CD4-positive, alpha-beta T cell treated with Interferon alpha-2 for 1 hour (primary cell): Measurements from ENCODE around the gene TMEM145.
A peak's percentile ranks its signal among the peaks of the same experiment; 100 is the strongest.
"Not testable (repeated sequence)": the region's sequence is repeated elsewhere in the genome, so short reads cannot be mapped to it uniquely, and the experiment has no call there.

Source experiments
- DNase-seq, 2 donors: peaks; one replicate each; pipeline ENCODE4 v3.0.0-alpha.2; 2020 to 2022

The TMEM145 gene

GRCh38 chr19:42313096-42313839, at the start of gene TMEM145:
TSS of gene TMEM145 (plus strand) at chr19:42313309. CDS start at chr19:42313377, 68 bp downstream.
- peak in 1 of 2 donors; percentile 37 for DNase-seq

- not testable (repeated sequence) for DNase-seq
These were observed 47.0 kb upstream of the TMEM145 start for GRCh38 chr19:42266105-42266504.

GRCh38 chr19:42266928-42267603, 46.0 kb upstream of the TMEM145 start:
- not testable (repeated sequence) for DNase-seq

GRCh38 chr19:42267644-42268141, 45.4 kb upstream of the TMEM145 start:
- DNase-seq: no peak

- DNase-seq: peak; percentile 100
These were observed 44.9 kb upstream of the TMEM145 start for GRCh38 chr19:42268142-42268703.

GRCh38 chr19:42268704-42269477, 44.2 kb upstream of the TMEM145 start, which contains the start of gene CIC:
TSS of gene CIC (plus strand) at chr19:42269252. CDS start at chr19:42271784, 2,532 bp downstream.
- DNase-seq: peak; percentile 100

- no peak for DNase-seq
These were observed 43.4 kb upstream of the TMEM145 start for GRCh38 chr19:42269478-42270345.

- peak; percentile 81 to 86 for DNase-seq
These were observed 42.6 kb upstream of the TMEM145 start for GRCh38 chr19:42270346-42271044.

- no peak for DNase-seq
These were observed 42.1 kb upstream of the TMEM145 start for GRCh38 chr19:42271045-42271419.

GRCh38 chr19:42271861-42272534, 41.1 kb upstream of the TMEM145 start:
- DNase-seq: no peak

- no peak for DNase-seq
These were observed 40.6 kb upstream of the TMEM145 start for GRCh38 chr19:42272535-42272897.

- DNase-seq: no peak
These were observed 40.1 kb upstream of the TMEM145 start for GRCh38 chr19:42272989-42273406.

- no peak for DNase-seq
These were observed 39.6 kb upstream of the TMEM145 start for GRCh38 chr19:42273407-42274064.

- DNase-seq: no peak
These were observed 38.9 kb upstream of the TMEM145 start for GRCh38 chr19:42274065-42274682.

- DNase-seq: no peak
These were observed 38.0 kb upstream of the TMEM145 start for GRCh38 chr19:42275103-42275502.

- DNase-seq: no peak
These were observed 37.6 kb upstream of the TMEM145 start for GRCh38 chr19:42275517-42275916.

GRCh38 chr19:42276284-42276683, 36.8 kb upstream of the TMEM145 start:
- no peak for DNase-seq

- DNase-seq: no peak
These were observed 36.3 kb upstream of the TMEM145 start for GRCh38 chr19:42276821-42277220.

GRCh38 chr19:42277821-42278451, 35.2 kb upstream of the TMEM145 start:
- no peak for DNase-seq
